PC-3 (cell line): ENCODE measurements around the gene MAG.

Source experiments
- CTCF ChIP-seq: fragments of 300-600 bp; sonication (generic); conservative IDR thresholded peaks from 2 replicates; pipeline ENCODE4 v1.5.1; 2017; ENCODE audit warnings: antibody characterized with exemption, low read depth, mild to moderate bottlenecking, low read length
- EZH2 ChIP-seq: fragments of 300-600 bp; sonication (generic); IDR thresholded peaks from one replicate; pipeline ENCODE4 v1.6.1; 2017; ENCODE audit warnings: antibody characterized with exemption, mild to moderate bottlenecking, low read length; ENCODE audit not compliant: unreplicated experiment

DNA sequence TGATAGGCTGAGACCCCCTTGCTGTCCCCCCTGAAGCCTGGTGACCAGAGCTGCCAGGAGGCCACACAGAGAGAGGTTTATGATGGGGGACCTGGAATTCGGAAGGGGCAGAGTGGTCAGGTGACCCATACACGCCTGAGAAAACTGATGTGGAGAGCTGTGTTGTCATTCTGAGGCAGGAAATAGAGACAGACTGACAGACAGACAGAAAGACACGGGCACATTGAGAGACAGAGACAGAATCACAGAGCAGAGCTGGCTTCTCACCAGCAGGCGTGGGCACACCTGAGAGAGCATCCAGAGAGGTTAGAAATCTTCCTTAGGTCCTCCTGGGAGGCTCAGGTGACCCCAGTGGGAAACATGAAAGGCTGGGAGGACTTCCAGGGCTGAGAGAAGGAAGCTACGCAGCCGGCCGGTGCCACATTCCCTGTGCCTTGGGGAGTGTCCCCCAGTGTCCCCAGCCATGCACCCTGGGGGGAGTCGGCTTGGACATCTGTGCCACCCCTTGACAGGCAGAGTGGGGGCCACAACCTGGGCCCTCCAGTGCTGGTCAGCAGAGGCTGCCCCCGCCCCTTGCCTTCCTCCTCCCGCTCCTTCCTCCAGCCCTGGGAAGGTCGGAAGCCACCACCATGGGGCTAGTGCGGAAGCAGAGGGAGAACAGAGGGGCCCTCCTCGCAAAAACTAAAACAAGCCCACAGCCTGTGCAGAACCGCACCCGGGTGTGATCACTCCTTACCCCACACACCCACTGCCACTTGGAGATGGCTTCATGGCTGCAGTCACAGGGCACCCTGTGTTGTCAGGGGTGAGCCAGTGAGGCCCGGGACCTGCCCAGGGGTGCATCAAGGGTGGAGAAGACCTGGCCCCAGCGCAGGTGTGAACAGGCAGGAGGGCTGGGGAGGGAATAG lies 57.9 kb downstream of the MAG start:
- TF ChIP-seq CTCF (no peak), EZH2 (no peak)
